BJ (cell line): ENCODE measurements around the gene ENKD1. TPM values are rescaled to one million over a fixed set of nuclear protein-coding genes. Genes with fewer than 3 reads are reported as not detected.

Experiments used
- CTCF ChIA-PET: fragments of 350-600 bp; formaldehyde crosslinking; extraction: SDS; loops from one replicate; lab custom pipeline; 2021; ENCODE audit warnings: antibody characterized with exemption, inconsistent platforms; lab: Yijun Ruan, JAX
- POLR2A ChIA-PET: fragments of 300-600 bp; sonication (Branson Sonifier 250); formaldehyde crosslinking; extraction: SDS; loops from one replicate; lab custom pipeline; 2021; ENCODE audit warnings: antibody characterized with exemption; lab: Charles Lee
- DNase-seq: peaks from one replicate; pipeline ENCODE4 v3.0.0-alpha.2; 2011; ENCODE audit warnings: low read depth
- H3K27me3 ChIP-seq: 2 replicates; pipeline ENCODE4 v1.6.0; 2011; ENCODE audit warnings: low read length; ENCODE audit not compliant: control insufficient read depth, insufficient read depth
- H3K36me3 ChIP-seq: 2 replicates; pipeline ENCODE4 v1.5.1; 2011; ENCODE audit warnings: low read length; ENCODE audit not compliant: control insufficient read depth, insufficient read depth
- H3K4me3 ChIP-seq: 2 replicates; pipeline ENCODE4 v1.5.1; 2011; ENCODE audit warnings: low read depth, mild to moderate bottlenecking, control low read depth, low read length
- CTCF ChIP-seq: IDR thresholded peaks from 2 replicates; pipeline ENCODE4 v1.5.1; 2011; ENCODE audit warnings: low read depth, mild to moderate bottlenecking, control low read depth, inconsistent platforms, low read length, moderate library complexity; ENCODE audit not compliant: insufficient read depth
- polyA plus RNA-seq: library from polyadenylated mRNA; depleted of rRNA; stranded (reverse); fragments of >200 nt; gene quantifications from 2 replicates; pipeline ENCODE4 v1.2.3, GENCODE V29; 2011

ENKD1 gene
- polyA plus RNA-seq, 1 experiment = 10.9 TPM

- no peaks in the 10 kb centered on the region for H3K27me3 ChIP-seq
- H3K36me3 ChIP-seq = peaks cover 1% of the 10 kb centered on the region; the same call in 1 of the 2 replicates
- DNase-seq = no peak
- TF ChIP-seq CTCF = no peak
- H3K4me3 ChIP-seq = no peak overlapping the region
- CTCF ChIA-PET = no interaction called here
- POLR2A ChIA-PET = interaction anchor here (0.6 kb wide), 1 partner anchor 11 kb away, joined by 5 read pairs; no protein-coding TSS in a partner anchor
Measured at GRCh38 chr16:67703626-67704025, 37.1 kb upstream of the ENKD1 start.

GRCh38 chr16:67702130-67702529, 35.6 kb upstream of the ENKD1 start:
- CTCF ChIA-PET = interaction anchor here (1.1 to 1.4 kb wide), 2 partner anchors 10 to 29 kb away, joined by 3 to 4 read pairs; no protein-coding TSS in a partner anchor
- H3K27me3 ChIP-seq = no peaks in the 10 kb centered on the region
- no peak overlapping the region for H3K4me3 ChIP-seq
- no peak for TF ChIP-seq CTCF
- H3K36me3 ChIP-seq = peaks cover 1% of the 10 kb centered on the region; the same call in 1 of the 2 replicates
- POLR2A ChIA-PET = no interaction called here
- no peak for DNase-seq

- TF ChIP-seq CTCF = no peak
- no peaks in the 10 kb centered on the region for H3K27me3 ChIP-seq
- no peak for DNase-seq
- ChIA-PET POLR2A (no interaction called here), CTCF (interaction anchor here (1.1 to 1.4 kb wide), 2 partner anchors 9 to 29 kb away, joined by 3 to 4 read pairs; no protein-coding TSS in a partner anchor)
- peaks cover 1% of the 10 kb centered on the region; the same call in 1 of the 2 replicates for H3K36me3 ChIP-seq
- no peak overlapping the region for H3K4me3 ChIP-seq
Measured at GRCh38 chr16:67701420-67701819, 34.9 kb upstream of the ENKD1 start.

- Histone ChIP-seq H3K4me3 (no peak overlapping the region), H3K36me3 (peaks cover 1% of the 10 kb centered on the region; the same call in 1 of the 2 replicates), H3K27me3 (no peaks in the 10 kb centered on the region)
- CTCF ChIA-PET = interaction anchor here (0.6 to 1.0 kb wide), 2 partner anchors 208 to 218 kb away, joined by 3 read pairs; partner anchors contain the start of gene ATP6V0D1
- no peak for TF ChIP-seq CTCF
- POLR2A ChIA-PET = no interaction called here
- DNase-seq = no peak
Measured at GRCh38 chr16:67699265-67699664, 32.7 kb upstream of the ENKD1 start.

GRCh38 chr16:67697422-67698185, 31.1 kb upstream of the ENKD1 start:
- no peak for TF ChIP-seq CTCF
- no peaks in the 10 kb centered on the region for H3K27me3 ChIP-seq
- POLR2A ChIA-PET = no interaction called here
- DNase-seq = no peak
- CTCF ChIA-PET = interaction anchor here (1.4 kb wide), 1 partner anchor 25 kb away, joined by 3 read pairs; no protein-coding TSS in a partner anchor
- H3K4me3 ChIP-seq = no peak overlapping the region
- H3K36me3 ChIP-seq = peaks cover 1% of the 10 kb centered on the region; the same call in 1 of the 2 replicates
